BJ (cell line): Measurements from ENCODE around the gene BBS4. TPM values are rescaled to one million over a fixed set of nuclear protein-coding genes. Genes with fewer than 3 reads are reported as not detected.
A peak's percentile ranks its signal among the peaks of the same experiment; 100 is the strongest.

Source experiments
- CTCF ChIA-PET: fragments of 350-600 bp; formaldehyde crosslinking; extraction: SDS; loops from one replicate; lab custom pipeline; 2021; ENCODE audit warnings: antibody characterized with exemption, inconsistent platforms; lab: Yijun Ruan, JAX
- POLR2A ChIA-PET: fragments of 300-600 bp; sonication (Branson Sonifier 250); formaldehyde crosslinking; extraction: SDS; loops from one replicate; lab custom pipeline; 2021; ENCODE audit warnings: antibody characterized with exemption; lab: Charles Lee
- DNase-seq: peaks from one replicate; pipeline ENCODE4 v3.0.0-alpha.2; 2011; ENCODE audit warnings: low read depth
- H3K27me3 ChIP-seq: 2 replicates; pipeline ENCODE4 v1.6.0; 2011; ENCODE audit warnings: low read length; ENCODE audit not compliant: control insufficient read depth, insufficient read depth
- H3K36me3 ChIP-seq: 2 replicates; pipeline ENCODE4 v1.5.1; 2011; ENCODE audit warnings: low read length; ENCODE audit not compliant: control insufficient read depth, insufficient read depth
- H3K4me3 ChIP-seq: 2 replicates; pipeline ENCODE4 v1.5.1; 2011; ENCODE audit warnings: low read depth, mild to moderate bottlenecking, control low read depth, low read length
- polyA plus RNA-seq: library from polyadenylated mRNA; depleted of rRNA; stranded (reverse); fragments of >200 nt; gene quantifications from 2 replicates; pipeline ENCODE4 v1.2.3, GENCODE V29; 2011
- TF ChIP-seq, protein P1 (sequence below): IDR thresholded peaks from 2 replicates; pipeline ENCODE4 v1.5.1; 2011; ENCODE audit warnings: low read depth, mild to moderate bottlenecking, control low read depth, inconsistent platforms, low read length, moderate library complexity; ENCODE audit not compliant: insufficient read depth

The BBS4 gene
- polyA plus RNA-seq, 1 experiment: 22.2 TPM

- POLR2A ChIA-PET: no interaction called here
- CTCF ChIA-PET: interaction anchor here (3.8 kb wide), 1 partner anchor 11 kb away, joined by 24 read pairs; no protein-coding TSS in a partner anchor
- TF ChIP-seq, protein P1, sequence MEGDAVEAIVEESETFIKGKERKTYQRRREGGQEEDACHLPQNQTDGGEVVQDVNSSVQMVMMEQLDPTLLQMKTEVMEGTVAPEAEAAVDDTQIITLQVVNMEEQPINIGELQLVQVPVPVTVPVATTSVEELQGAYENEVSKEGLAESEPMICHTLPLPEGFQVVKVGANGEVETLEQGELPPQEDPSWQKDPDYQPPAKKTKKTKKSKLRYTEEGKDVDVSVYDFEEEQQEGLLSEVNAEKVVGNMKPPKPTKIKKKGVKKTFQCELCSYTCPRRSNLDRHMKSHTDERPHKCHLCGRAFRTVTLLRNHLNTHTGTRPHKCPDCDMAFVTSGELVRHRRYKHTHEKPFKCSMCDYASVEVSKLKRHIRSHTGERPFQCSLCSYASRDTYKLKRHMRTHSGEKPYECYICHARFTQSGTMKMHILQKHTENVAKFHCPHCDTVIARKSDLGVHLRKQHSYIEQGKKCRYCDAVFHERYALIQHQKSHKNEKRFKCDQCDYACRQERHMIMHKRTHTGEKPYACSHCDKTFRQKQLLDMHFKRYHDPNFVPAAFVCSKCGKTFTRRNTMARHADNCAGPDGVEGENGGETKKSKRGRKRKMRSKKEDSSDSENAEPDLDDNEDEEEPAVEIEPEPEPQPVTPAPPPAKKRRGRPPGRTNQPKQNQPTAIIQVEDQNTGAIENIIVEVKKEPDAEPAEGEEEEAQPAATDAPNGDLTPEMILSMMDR: no peak
- Histone ChIP-seq H3K36me3 (no peaks in the 10 kb centered on the region), H3K4me3 (no peak overlapping the region), H3K27me3 (peaks cover 2% of the 10 kb centered on the region; the same call in 1 of the 2 replicates)
- no peak for DNase-seq
Measured at GRCh38 chr15:72682772-72683171, 3.2 kb upstream of the BBS4 start.

GRCh38 chr15:72685301-72685924, 594 bp upstream of the BBS4 start:
- H3K4me3 ChIP-seq: peak overlapping the region; percentile 59
- ChIA-PET POLR2A (interaction anchor here (0.6 to 0.9 kb wide), 2 partner anchors 16 to 22 kb away, joined by 3 to 5 read pairs; no protein-coding TSS in a partner anchor), CTCF (interaction anchor here (1.0 to 2.0 kb wide), 4 partner anchors 10 to 85 kb away, joined by 3 to 12 read pairs (median 4); no protein-coding TSS in a partner anchor)
- no peak for DNase-seq
- H3K27me3 ChIP-seq: no peaks in the 10 kb centered on the region
- TF ChIP-seq, protein P1: no peak
- no peaks in the 10 kb centered on the region for H3K36me3 ChIP-seq

DNA sequence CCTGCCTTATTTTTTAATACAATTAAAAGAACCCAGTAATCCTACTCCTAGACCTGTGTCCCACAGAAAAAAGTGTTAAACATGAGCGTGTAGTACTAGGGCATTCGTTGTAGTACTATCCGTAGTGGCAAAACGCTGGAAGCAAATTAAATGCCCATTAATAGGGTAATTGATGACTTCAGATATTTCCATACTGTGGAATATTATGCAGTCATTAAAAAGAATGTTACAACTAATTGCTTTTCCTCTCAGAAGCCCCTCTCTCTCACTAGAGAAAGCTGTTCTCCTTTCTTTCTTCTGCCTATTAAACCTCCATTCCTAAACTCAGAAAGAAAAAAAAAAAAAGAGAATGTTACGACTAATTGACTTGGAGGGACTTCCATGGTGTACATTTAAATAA, 2.7 kb downstream of the BBS4 start:
- Histone ChIP-seq H3K36me3 (no peaks in the 10 kb centered on the region), H3K27me3 (no peaks in the 10 kb centered on the region), H3K4me3 (no peak overlapping the region)
- TF ChIP-seq, protein P1: no peak
- POLR2A ChIA-PET: no interaction called here
- CTCF ChIA-PET: interaction anchor here (0.5 to 1.5 kb wide), 3 partner anchors 9 to 1422 kb away, joined by 3 to 4 read pairs (median 3); no protein-coding TSS in a partner anchor
- DNase-seq: no peak

- Histone ChIP-seq H3K36me3 (no peaks in the 10 kb centered on the region), H3K4me3 (no peak overlapping the region), H3K27me3 (no peaks in the 10 kb centered on the region)
- DNase-seq: no peak
- TF ChIP-seq, protein P1: no peak
- ChIA-PET CTCF (no interaction called here), POLR2A (no interaction called here)
Measured at GRCh38 chr15:72690938-72691337, 4.9 kb downstream of the BBS4 start.

DNA sequence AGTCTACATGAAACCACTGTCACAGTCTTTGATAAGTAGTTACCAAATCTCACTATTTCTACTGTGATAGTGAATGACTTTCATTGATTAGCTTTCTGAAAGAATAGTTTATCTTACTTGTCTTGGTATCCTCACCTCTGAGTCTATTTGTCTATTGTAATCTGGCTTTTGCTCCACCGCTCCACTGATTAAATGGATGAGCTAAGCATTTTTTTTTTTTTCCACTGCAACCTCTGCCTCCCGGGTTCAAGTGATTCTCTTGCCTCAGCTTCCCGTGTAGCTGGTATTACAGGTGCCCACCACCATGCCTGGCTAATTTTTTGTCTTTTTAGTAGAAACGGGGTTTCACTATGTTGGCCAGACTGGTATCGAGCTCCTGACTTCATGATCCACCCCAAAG, 12.9 kb downstream of the BBS4 start:
- H3K36me3 ChIP-seq: no peaks in the 10 kb centered on the region
- H3K27me3 ChIP-seq: no peaks in the 10 kb centered on the region
- DNase-seq: no peak
- ChIA-PET POLR2A (no interaction called here), CTCF (no interaction called here)
- no peak overlapping the region for H3K4me3 ChIP-seq
- TF ChIP-seq, protein P1: no peak
